NCI-H1105 treated with DMSO at 0.1 percent for 48 hours (cell line): Measurements from ENCODE around the gene SLC16A10.
"Not testable (repeated sequence)": the region's sequence is repeated elsewhere in the genome, so short reads cannot be mapped to it uniquely, and the experiment has no call there.

Source experiments
- DNase-seq: peaks from one replicate; lab custom pipeline; 2025; lab: John Stamatoyannopoulos, UW

Gene SLC16A10

DNA sequence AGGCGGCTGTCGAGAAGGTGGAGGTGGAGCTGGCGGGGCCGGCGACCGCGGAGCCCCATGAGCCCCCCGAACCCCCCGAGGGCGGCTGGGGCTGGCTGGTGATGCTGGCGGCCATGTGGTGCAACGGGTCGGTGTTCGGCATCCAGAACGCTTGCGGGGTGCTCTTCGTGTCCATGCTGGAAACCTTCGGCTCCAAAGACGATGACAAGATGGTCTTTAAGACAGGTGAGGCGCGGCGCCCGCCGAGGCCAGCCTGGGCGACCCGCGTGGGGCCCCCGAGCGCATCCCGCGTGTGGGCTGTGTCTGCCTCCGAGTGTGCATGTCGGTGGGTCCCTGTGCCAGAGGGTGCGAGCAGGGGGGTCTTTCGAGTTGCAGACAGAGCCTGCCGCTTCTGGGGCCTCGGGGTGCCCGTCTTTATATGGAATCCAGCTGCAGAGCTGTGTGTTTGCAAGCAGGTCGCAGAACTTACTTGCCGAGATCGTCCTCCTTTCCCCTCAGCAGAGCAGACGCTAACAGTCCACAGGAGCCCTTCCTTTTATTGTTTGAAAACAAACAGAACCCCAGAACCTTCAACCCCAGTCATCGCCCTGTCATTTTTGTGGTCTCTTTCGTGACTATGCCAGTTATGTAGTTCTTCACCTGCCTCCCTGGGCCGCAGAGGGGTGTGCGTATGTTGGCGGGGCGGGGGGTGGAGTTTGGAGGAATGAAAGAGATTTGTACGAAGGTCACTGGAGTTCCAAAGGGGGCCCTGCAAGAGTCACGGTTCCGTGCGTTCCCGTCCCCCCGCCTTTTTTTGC lies 766 bp downstream of the SLC16A10 start:
- peak; percentile 44 for DNase-seq

DNA sequence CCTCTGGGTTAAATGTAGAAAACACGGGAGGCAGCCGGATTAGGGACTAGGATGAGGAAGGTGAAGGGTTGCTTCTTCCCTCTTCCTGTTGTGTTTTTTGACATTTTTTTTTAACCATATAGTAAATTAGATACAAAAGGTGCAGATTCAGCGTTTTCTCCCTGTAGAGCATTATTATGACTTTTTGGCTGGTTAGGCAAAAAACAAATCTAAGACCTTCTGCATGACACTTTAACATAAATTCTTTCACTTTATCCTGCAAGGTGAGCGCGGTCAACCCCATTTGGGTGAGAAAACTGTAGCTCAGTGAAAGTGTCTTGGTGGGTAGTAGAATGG lies 1.3 kb downstream of the SLC16A10 start:
- no peak for DNase-seq

DNA sequence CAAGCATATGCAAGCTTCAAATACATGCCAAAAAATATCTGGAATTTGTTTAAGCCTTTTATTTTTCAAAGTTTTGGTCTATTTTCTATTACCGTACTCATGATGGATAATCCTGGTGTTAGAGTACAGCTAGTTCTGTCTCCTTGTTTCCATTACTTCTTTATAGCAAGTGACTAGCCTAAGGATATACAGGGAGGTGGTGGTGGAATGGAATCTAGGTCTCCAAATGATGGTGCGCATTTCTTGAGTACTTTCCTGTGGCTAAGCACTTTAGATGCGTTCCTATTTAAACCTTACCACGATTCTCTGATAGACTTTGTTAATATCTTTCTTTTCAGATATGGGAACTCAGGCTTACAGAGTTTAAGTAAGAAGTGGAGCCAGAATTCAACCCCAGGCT lies 3.5 kb downstream of the SLC16A10 start:
- DNase-seq, result no peak

- DNase-seq, result no peak
Observed at GRCh38 chr6:111091987-111092386, 4.7 kb downstream of the SLC16A10 start.

DNA sequence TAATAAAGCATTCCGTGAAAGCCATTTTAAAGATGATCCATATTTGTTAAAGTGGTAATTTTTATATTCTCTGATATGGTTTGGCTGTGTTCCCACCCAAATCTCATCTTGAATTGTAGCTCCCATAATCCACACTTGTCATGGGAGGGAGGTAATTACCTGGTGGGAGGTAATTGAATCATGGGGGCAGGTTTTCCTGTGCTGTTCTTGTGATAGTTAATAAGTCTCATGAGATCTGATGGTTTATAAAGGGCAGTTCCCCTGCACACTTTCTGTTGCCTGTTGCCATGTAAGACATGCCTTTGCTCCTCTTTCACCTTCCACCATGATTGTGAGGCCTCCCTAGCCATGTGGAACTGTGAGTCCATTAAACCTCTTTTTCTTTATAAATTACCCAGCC lies 8.2 kb downstream of the SLC16A10 start:
- DNase-seq, result not testable (repeated sequence)

DNA sequence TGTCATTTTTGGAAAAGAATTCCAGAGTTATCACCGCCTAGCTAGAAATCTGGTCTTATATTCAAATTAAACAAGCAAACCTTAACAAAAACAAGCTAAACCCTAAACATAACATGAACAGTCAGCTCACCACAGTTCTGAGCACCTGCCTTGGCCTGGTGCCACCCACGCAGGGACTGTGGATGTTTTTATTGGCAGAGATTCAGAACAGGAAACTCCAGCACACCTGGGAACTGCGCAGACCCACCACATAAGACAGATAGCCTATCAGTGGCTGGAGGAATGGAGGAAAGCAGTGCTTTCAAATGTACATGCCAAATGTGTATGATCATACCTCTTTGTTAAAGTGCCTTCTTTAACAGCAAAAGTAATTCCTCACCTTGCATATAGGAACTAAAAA lies 8.9 kb downstream of the SLC16A10 start:
- peak; percentile 95 for DNase-seq

DNA sequence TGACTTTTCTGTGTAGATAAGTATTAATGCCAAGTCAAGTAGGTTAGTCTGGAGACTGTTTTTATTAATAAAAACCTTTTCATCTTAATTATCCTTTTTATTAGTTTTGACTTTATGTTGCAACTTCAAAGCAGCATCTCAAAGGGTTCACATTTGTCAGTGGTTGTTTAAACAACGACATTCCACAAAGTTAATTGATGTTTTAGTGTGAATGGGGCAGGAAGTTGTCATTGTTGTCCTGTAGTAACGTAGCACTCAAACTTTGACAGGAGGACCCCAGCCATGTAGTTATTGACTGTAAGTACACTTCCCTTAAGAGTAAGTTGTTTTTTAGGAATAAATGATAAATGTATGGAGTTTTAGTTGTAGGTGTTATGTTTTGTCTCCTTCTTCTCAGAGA lies 11.3 kb downstream of the SLC16A10 start:
- DNase-seq, result peak; percentile 21

GRCh38 chr6:111101987-111102386 lies 14.7 kb downstream of the SLC16A10 start:
- no peak for DNase-seq

- DNase-seq, result peak; percentile 75
Observed at GRCh38 chr6:111105578-111105977, 18.3 kb downstream of the SLC16A10 start.

DNA sequence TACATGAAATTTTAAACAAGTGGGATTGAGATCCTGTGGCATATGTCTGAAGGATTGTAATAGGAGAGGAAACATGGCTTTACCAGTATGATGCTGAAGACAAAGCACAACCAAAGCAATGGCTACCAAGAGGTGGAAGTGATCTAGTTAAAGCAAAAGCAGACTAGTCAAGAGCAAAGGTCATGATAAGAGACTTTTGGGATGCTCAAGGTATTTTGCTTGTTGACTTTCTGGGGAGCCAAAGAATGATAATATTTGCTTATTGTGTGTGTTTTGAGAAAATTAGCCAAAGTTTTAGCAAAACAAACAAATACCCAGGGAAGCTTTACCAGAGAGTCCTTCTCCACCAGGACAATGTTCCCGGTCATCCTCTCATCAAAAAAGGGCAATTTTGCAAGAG lies 20.3 kb downstream of the SLC16A10 start:
- DNase-seq, result no peak

DNA sequence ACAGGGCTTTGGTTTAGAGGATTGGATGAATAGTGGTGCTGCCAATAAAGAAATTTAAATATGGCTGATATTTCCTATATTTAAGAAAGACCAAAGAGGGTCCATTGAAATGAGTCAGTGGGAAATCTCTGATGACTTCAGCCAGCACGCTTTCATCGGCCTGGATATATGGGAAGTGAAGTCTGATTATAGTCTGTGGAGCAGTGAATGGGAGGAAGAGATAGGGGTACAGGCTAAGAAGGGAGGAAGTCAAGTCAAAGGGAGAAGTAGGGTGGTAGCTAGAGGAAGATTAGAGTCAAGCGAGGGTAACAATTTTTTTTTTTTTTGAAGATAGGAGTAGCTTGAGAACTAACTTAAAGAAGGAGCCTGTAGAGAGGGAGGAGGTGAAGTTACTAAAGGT lies 22.7 kb downstream of the SLC16A10 start:
- no peak for DNase-seq

DNA sequence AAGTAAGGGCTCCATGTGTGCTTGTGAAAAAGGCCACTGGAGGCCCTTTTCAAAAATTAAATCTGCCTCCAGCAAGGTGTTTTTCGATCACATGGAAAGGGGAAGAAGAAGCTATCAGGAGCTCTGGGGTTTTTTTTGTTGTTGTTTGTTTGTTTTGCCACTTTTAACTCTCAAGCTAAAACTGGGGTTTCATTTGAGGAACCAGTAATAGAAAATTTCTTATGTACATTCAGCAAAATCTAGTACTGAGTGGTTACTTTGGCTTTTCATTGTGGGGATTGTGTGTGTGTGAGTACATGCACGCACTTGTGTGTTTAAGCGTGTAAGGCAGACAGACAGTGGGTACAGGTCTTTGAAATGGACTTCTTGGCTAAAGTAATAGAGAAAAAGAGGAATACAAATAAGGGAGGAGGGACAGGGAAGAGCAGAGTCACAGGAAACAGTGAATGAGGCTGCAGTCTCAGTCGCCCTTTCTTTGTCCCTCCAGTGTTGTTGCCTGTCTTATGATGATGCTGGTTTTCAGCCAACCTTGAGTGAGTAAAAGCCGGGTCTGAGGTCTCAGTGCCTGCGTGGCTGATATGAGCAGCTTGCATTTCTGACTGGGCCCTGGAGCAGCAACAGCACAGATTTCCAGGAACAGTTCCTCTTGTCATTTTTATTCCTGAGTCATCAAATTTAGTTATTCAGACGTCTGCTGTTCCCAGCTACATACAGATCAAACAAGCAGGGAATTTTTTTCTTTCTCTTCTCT lies 26.2 kb downstream of the SLC16A10 start:
- DNase-seq, result no peak

GRCh38 chr6:111114087-111114443 lies 26.8 kb downstream of the SLC16A10 start:
- no peak for DNase-seq

DNA sequence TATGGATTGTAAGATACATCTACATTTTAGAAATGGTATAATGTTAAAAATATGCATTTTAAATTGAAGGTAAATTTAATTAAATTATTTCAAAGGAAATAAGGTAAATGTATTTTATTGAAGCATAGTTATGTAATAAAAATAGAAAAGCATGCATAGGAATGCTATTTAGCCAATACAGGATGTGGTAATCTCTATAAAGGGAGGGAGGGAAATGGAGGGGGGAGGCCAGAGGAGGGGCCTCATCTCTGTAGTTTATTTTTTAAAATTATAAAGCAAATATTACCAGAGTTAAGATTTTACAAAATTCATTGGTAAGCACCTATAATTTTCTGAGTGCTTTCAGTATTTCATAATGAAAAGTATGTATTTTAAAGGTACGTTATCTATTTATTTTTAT lies 27.2 kb downstream of the SLC16A10 start:
- no peak for DNase-seq

GRCh38 chr6:111118826-111119225 lies 31.5 kb downstream of the SLC16A10 start:
- DNase-seq, result no peak

DNA sequence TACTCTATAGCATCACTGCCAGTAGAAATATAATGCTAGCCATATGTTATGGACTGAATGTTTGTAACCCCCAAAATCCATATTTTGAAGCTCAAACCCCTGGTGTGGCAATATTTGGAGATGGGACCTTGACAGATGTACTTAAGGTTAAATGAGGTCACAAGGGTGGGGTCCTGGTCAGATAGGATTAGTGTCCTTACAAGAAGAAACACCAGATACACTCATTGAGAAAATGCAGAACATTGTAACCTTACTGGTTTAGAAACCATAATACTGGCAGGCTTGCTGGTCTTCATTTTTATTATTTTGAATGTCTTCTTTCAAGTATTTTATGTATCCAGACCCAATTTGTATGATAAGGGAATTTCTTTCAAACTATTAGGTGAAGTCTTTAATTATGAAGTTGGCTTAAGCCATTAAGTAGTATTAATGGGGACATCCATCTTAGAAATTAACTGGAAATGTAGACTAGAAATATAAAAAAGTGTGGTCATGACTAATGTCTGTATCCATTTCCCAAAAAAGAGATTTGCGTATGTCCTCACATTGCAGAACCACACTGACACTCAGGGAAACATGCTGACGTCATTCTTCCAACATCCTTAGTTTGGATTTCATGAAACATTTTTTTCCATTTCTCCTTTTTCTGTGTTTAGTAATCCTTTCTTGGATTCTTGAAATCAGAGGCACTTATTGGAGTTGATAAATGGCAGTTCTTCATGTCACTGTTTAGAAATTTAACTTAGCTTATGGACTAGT lies 32.4 kb downstream of the SLC16A10 start:
- DNase-seq, result no peak

GRCh38 chr6:111121789-111122350 lies 34.6 kb downstream of the SLC16A10 start:
- no peak for DNase-seq

GRCh38 chr6:111122458-111123286 lies 35.4 kb downstream of the SLC16A10 start:
- no peak for DNase-seq

DNA sequence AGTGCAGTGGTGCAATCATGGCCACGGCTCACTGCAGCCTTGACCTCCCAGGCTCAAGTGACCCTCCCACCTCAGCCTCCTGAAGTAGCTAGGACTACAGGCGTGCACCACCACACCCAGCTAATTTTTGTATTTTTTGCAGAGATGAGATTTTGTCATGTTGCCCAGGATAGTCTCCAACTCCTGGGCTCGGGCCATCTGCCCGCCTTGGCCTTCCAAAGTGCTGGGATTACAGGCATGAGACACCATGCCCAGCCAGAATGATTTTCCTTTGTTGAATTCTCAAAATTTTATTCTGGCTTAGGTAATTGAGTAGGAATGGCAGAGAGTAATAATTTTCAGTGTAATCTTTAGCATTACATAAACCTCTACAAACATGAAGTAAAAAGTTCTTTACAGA lies 37.1 kb downstream of the SLC16A10 start:
- DNase-seq, result no peak

DNA sequence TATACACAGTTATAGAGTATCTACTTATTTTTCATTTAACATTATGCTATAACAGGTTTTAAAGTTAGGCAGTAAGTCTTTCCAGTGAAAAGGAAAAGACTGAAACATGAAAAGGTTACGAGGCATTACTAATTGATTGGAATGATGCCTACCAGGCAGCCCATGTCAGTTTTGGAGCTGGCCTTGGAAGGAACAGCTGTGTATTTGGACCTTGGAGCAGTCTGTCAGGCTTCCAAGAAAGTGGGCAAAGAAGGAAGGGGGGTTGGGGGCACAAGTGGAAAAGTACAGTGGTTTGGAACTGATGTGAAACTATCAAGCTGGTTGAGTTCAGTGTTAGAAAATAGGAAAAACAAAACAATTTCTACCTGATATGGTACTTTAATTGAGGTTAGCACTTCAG lies 41.7 kb downstream of the SLC16A10 start:
- peak; percentile 13 for DNase-seq

DNA sequence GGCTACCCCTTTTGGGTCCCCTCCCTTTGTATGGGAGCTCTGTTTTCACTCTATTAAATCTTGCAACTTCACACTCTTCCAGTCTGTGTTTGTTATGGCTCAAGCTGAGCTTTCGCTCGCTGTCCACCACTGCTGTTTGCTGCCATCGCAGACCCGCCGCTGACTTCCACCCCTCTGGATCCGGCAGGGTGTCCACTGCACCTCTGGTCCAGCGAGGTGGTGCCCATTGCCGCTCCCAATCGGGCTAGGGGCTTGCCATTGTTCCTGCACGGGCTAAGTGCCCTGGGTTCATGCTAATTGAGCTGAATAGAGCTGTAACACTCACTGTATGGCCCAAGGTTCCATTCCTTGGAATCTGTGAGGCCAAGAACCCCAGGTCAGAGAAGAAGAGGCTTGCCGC lies 43.7 kb downstream of the SLC16A10 start:
- DNase-seq, result not testable (repeated sequence)

DNA sequence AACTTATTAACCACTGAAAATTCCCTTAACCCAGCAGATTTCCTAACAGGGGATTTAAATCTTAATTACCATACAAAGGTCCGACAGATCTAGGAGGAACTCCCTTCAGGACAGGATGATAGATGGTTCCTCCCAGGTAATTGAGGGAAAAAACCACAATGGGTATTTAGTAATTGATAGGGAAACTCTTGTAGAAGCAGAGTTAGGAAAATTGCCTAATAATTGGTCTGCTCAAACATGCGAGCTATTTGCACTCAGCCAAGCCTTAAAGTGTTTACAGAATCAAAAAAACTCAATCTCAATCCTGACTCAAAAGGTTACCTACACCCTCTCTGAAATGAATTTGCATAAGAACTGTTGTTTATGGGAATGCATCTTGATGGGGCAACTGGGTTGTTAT lies 45.4 kb downstream of the SLC16A10 start:
- not testable (repeated sequence) for DNase-seq
